Skin epidermis (tissue), 12 donors: ENCODE data around the gene KIAA1671.
A peak's percentile ranks its signal among the peaks of the same experiment; 100 is the strongest.

Experiments
- H3K27ac ChIP-seq, 21 experiments: fragments of 200-600 bp; sonication (generic) in 11 of 21; one replicate each; pipeline ENCODE4 v1.5.0; 2020; ENCODE audit warnings: mild to moderate bottlenecking in 3 of 21, inconsistent platforms in 2 of 21, moderate library complexity in 2 of 21
- H3K4me3 ChIP-seq, 7 experiments: fragments of 200-600 bp; sonication (generic) in 2 of 7; one replicate each; pipeline ENCODE4 v1.5.0; 2020; ENCODE audit warnings: inconsistent platforms in 2 of 7, mild to moderate bottlenecking in 2 of 7, moderate library complexity in 1 of 7

KIAA1671 gene

GRCh38 chr22:25077964-25078363 is 125.4 kb downstream of the KIAA1671 start:
- Histone ChIP-seq H3K27ac (peak overlapping the region in 1 of 21 experiments; percentile 64), H3K4me3 (no peak overlapping the region)

GRCh38 chr22:25078591-25078990 is 126.1 kb downstream of the KIAA1671 start:
- peak overlapping the region in 1 of 21 experiments; percentile 5 for H3K27ac ChIP-seq

GRCh38 chr22:25080855-25081254 is 128.3 kb downstream of the KIAA1671 start:
- Histone ChIP-seq H3K27ac (no peak overlapping the region), H3K4me3 (no peak overlapping the region)

More at GRCh38 chr22:25078591-25078990, 126.1 kb downstream of the KIAA1671 start:
- H3K4me3 ChIP-seq = no peak overlapping the region

GRCh38 chr22:25081409-25081824 is 128.9 kb downstream of the KIAA1671 start:
- Histone ChIP-seq H3K4me3 (no peak overlapping the region), H3K27ac (no peak overlapping the region)

GRCh38 chr22:25082096-25082495 is 129.6 kb downstream of the KIAA1671 start:
- Histone ChIP-seq H3K4me3 (no peak overlapping the region), H3K27ac (no peak overlapping the region)

GRCh38 chr22:25083056-25083806 is 130.7 kb downstream of the KIAA1671 start:
- H3K27ac ChIP-seq = no peak overlapping the region

GRCh38 chr22:25083807-25084200 is 131.3 kb downstream of the KIAA1671 start:
- H3K27ac ChIP-seq = no peak overlapping the region
- H3K4me3 ChIP-seq = no peak overlapping the region

More at GRCh38 chr22:25083056-25083806, 130.7 kb downstream of the KIAA1671 start:
- no peak overlapping the region for H3K4me3 ChIP-seq

- no peak overlapping the region for H3K4me3 ChIP-seq
- peak overlapping the region in 1 of 21 experiments; percentile 18 for H3K27ac ChIP-seq
These were observed 132.0 kb downstream of the KIAA1671 start for GRCh38 chr22:25084405-25085107.

- Histone ChIP-seq H3K4me3 (no peak overlapping the region), H3K27ac (peak overlapping the region in 1 of 21 experiments; percentile 18)
These were observed 132.6 kb downstream of the KIAA1671 start for GRCh38 chr22:25085156-25085555.

- H3K4me3 ChIP-seq = no peak overlapping the region
- peak overlapping the region in 1 of 21 experiments; percentile 9 for H3K27ac ChIP-seq
These were observed 133.7 kb downstream of the KIAA1671 start for GRCh38 chr22:25085930-25086901.

GRCh38 chr22:25086902-25087282 is 134.4 kb downstream of the KIAA1671 start:
- peak overlapping the region in 1 of 21 experiments; percentile 9 for H3K27ac ChIP-seq

GRCh38 chr22:25090225-25090890 is 137.8 kb downstream of the KIAA1671 start:
- no peak overlapping the region for H3K27ac ChIP-seq
- no peak overlapping the region for H3K4me3 ChIP-seq

More at GRCh38 chr22:25086902-25087282, 134.4 kb downstream of the KIAA1671 start:
- H3K4me3 ChIP-seq = no peak overlapping the region

- no peak overlapping the region for H3K4me3 ChIP-seq
- no peak overlapping the region for H3K27ac ChIP-seq
These were observed 138.9 kb downstream of the KIAA1671 start for GRCh38 chr22:25091458-25091857.

- Histone ChIP-seq H3K27ac (no peak overlapping the region), H3K4me3 (no peak overlapping the region)
These were observed 139.6 kb downstream of the KIAA1671 start for GRCh38 chr22:25092119-25092518.

GRCh38 chr22:25094579-25094978 is 142.1 kb downstream of the KIAA1671 start:
- no peak overlapping the region for H3K27ac ChIP-seq
- H3K4me3 ChIP-seq = no peak overlapping the region

- H3K4me3 ChIP-seq = no peak overlapping the region
- no peak overlapping the region for H3K27ac ChIP-seq
These were observed 143.4 kb downstream of the KIAA1671 start for GRCh38 chr22:25095869-25096268.

- H3K4me3 ChIP-seq = no peak overlapping the region
- H3K27ac ChIP-seq = no peak overlapping the region
These were observed 144.3 kb downstream of the KIAA1671 start for GRCh38 chr22:25096638-25097405.

- no peak overlapping the region for H3K27ac ChIP-seq
- H3K4me3 ChIP-seq = no peak overlapping the region
These were observed 146.0 kb downstream of the KIAA1671 start for GRCh38 chr22:25098445-25099081.
